Mucosa of stomach (tissue), 1 donor: Measurements from ENCODE around the gene CD160.
"Not testable (repeated sequence)": the region's sequence is repeated elsewhere in the genome, so short reads cannot be mapped to it uniquely, and the experiment has no call there.

Experiments
- H3K27me3 ChIP-seq: one replicate; pipeline ENCODE4 v1.7.0; 2013; ENCODE audit warnings: mild to moderate bottlenecking, low read length; ENCODE audit not compliant: control insufficient read depth, insufficient read depth
- H3K36me3 ChIP-seq: one replicate; pipeline ENCODE4 v1.7.0; 2013; ENCODE audit warnings: low read length; ENCODE audit not compliant: control insufficient read depth, insufficient read depth
- H3K4me1 ChIP-seq: one replicate; pipeline ENCODE4 v1.7.0; 2013; ENCODE audit warnings: mild to moderate bottlenecking, low read length; ENCODE audit not compliant: control insufficient read depth, insufficient read depth
- H3K4me3 ChIP-seq: one replicate; pipeline ENCODE4 v1.7.0; 2013; ENCODE audit warnings: low read length
- H3K9ac ChIP-seq: one replicate; pipeline ENCODE4 v1.7.0; 2013; ENCODE audit warnings: mild to moderate bottlenecking, low read length, moderate library complexity
- H3K9me3 ChIP-seq: one replicate; pipeline ENCODE4 v1.7.0; 2013; ENCODE audit warnings: mild to moderate bottlenecking, low read length, moderate library complexity; ENCODE audit not compliant: control insufficient read depth
- donor health status: Pancreatic carcinoma.

CD160 gene

GRCh38 chr1:145719230-145720079 is at the start of gene CD160:
TSS of gene CD160 (plus strand) at chr1:145719499. CDS start at chr1:145728328, 8,829 bp downstream.
- H3K9ac ChIP-seq, result no peak within 1 kb of the TSS
- H3K9me3 ChIP-seq, result no peaks in the 10 kb centered on the region
- H3K36me3 ChIP-seq, result no peaks in the 10 kb centered on the region
- no peaks in the 10 kb centered on the region for H3K4me1 ChIP-seq
- peaks cover 20% of the 10 kb centered on the region for H3K27me3 ChIP-seq
- H3K4me3 ChIP-seq, result no peak within 1 kb of the TSS

GRCh38 chr1:145670995-145671745 is 48.1 kb upstream of the CD160 start:
- not testable (repeated sequence) for H3K36me3 ChIP-seq, H3K27me3 ChIP-seq, H3K9me3 ChIP-seq, H3K4me3 ChIP-seq, H3K4me1 ChIP-seq, H3K9ac ChIP-seq

GRCh38 chr1:145673217-145673616 is 46.1 kb upstream of the CD160 start:
- not testable (repeated sequence) for H3K27me3 ChIP-seq, H3K4me1 ChIP-seq, H3K4me3 ChIP-seq, H3K36me3 ChIP-seq, H3K9ac ChIP-seq, H3K9me3 ChIP-seq

GRCh38 chr1:145684858-145685257 is 34.4 kb upstream of the CD160 start:
- not testable (repeated sequence) for H3K27me3 ChIP-seq, H3K9ac ChIP-seq, H3K4me1 ChIP-seq, H3K4me3 ChIP-seq, H3K9me3 ChIP-seq, H3K36me3 ChIP-seq

- not testable (repeated sequence) for H3K9me3 ChIP-seq, H3K9ac ChIP-seq, H3K4me3 ChIP-seq, H3K36me3 ChIP-seq, H3K27me3 ChIP-seq
- H3K4me1 ChIP-seq, result peaks cover 16% of the 10 kb centered on the region
Observed at GRCh38 chr1:145686078-145686477, 33.2 kb upstream of the CD160 start.

GRCh38 chr1:145688328-145688727 is 31.0 kb upstream of the CD160 start:
- Histone ChIP-seq H3K4me3 (no peak overlapping the region), H3K36me3 (no peaks in the 10 kb centered on the region), H3K4me1 (peaks cover 19% of the 10 kb centered on the region), H3K9me3 (no peaks in the 10 kb centered on the region), H3K27me3 (no peaks in the 10 kb centered on the region), H3K9ac (no peak overlapping the region)

- H3K36me3 ChIP-seq, result no peaks in the 10 kb centered on the region
- H3K9me3 ChIP-seq, result no peaks in the 10 kb centered on the region
Observed at GRCh38 chr1:145688924-145689323, 30.4 kb upstream of the CD160 start.

GRCh38 chr1:145689922-145690321 is 29.4 kb upstream of the CD160 start:
- Histone ChIP-seq H3K9me3 (no peaks in the 10 kb centered on the region), H3K27me3 (no peaks in the 10 kb centered on the region), H3K4me1 (peaks cover 19% of the 10 kb centered on the region), H3K4me3 (no peak overlapping the region), H3K36me3 (no peaks in the 10 kb centered on the region), H3K9ac (no peak overlapping the region)

More at GRCh38 chr1:145688924-145689323, 30.4 kb upstream of the CD160 start:
- no peaks in the 10 kb centered on the region for H3K27me3 ChIP-seq
- H3K4me3 ChIP-seq, result no peak overlapping the region
- no peak overlapping the region for H3K9ac ChIP-seq
- H3K4me1 ChIP-seq, result peaks cover 19% of the 10 kb centered on the region

- no peaks in the 10 kb centered on the region for H3K9me3 ChIP-seq
- H3K36me3 ChIP-seq, result no peaks in the 10 kb centered on the region
- H3K4me3 ChIP-seq, result no peak overlapping the region
- peaks cover 19% of the 10 kb centered on the region for H3K4me1 ChIP-seq
- H3K27me3 ChIP-seq, result no peaks in the 10 kb centered on the region
- H3K9ac ChIP-seq, result no peak overlapping the region
Observed at GRCh38 chr1:145690587-145691558, 28.4 kb upstream of the CD160 start.

GRCh38 chr1:145692785-145693443 is 26.4 kb upstream of the CD160 start:
- Histone ChIP-seq H3K4me1 (peaks cover 19% of the 10 kb centered on the region), H3K9me3 (no peaks in the 10 kb centered on the region), H3K9ac (no peak overlapping the region), H3K36me3 (no peaks in the 10 kb centered on the region), H3K27me3 (no peaks in the 10 kb centered on the region), H3K4me3 (no peak overlapping the region)

- Histone ChIP-seq H3K9ac (no peak overlapping the region), H3K9me3 (no peaks in the 10 kb centered on the region), H3K36me3 (no peaks in the 10 kb centered on the region), H3K4me1 (peaks cover 4% of the 10 kb centered on the region), H3K4me3 (no peak overlapping the region), H3K27me3 (no peaks in the 10 kb centered on the region)
Observed at GRCh38 chr1:145695821-145696629, 23.3 kb upstream of the CD160 start.
